H1 (cell line): ENCODE results near the gene ZNF608. TPM values are rescaled to one million over a fixed set of nuclear protein-coding genes. Genes with fewer than 3 reads are reported as not detected.

Source experiments
- ASH2L ChIP-seq: fragments of 200-600, 300-600 bp; sonication (generic); IDR thresholded peaks from one replicate; pipeline ENCODE4 v1.7.1; 2017; ENCODE audit warnings: low read length
- CBX5 ChIP-seq: fragments of 300-800, 300-1000 bp; sonication (generic); IDR thresholded peaks from 2 replicates; pipeline ENCODE4 v1.7.1; 2016; ENCODE audit warnings: antibody characterized with exemption, low read length, low read depth
- CEBPB ChIP-seq: IDR thresholded peaks from 2 replicates; pipeline ENCODE4 v1.6.1; 2012; ENCODE audit warnings: low read depth, low read length
- FOSL1 ChIP-seq: IDR thresholded peaks from 2 replicates; pipeline ENCODE4 v1.6.1; 2011; ENCODE audit warnings: mild to moderate bottlenecking, low read depth, low read length, moderate library complexity; ENCODE audit not compliant: insufficient read depth
- SIRT6 ChIP-seq: IDR thresholded peaks from one replicate; pipeline ENCODE4 v1.7.1; 2012; ENCODE audit warnings: low read length, inconsistent platforms
- polyA plus RNA-seq, 7 experiments: library from polyadenylated mRNA; depleted of rRNA in 3 of 7; stranded (reverse) in 5 of 7; unstranded in 2 of 7; fragments of >200 nt in 5 of 7; fragments of 200-250 nt in 2 of 7; gene quantifications; 1 replicate in 5 of 7; 2 replicates in 1 of 7; 4 replicates in 1 of 7; pipeline versions ENCODE4 v1.2.1 to v1.2.3, GENCODE V29; 2011 to 2013; ENCODE audit warnings: missing spikeins in 2 of 7, mixed read lengths in 2 of 7
- total RNA-seq: library from RNA; stranded (reverse); fragmentation: NEBNext Ultra II Directional; extraction: Animal tissue kit (Norgen Biotek cat#: 25700); gene quantifications from 2 replicates; pipeline ENCODE4 v1.2.1, GENCODE V29; 2021
- TF ChIP-seq, protein P1 (sequence below), 3 experiments: IDR thresholded peaks; 1 replicate in 2 of 3; 2 replicates in 1 of 3; pipeline versions ENCODE4 v1.5.1 to v1.6.1; 2011; ENCODE audit warnings: low read length in 3 of 3, mild to moderate bottlenecking in 3 of 3, inconsistent platforms in 2 of 3, low read depth in 1 of 3, moderate library complexity in 1 of 3; ENCODE audit not compliant: insufficient read depth in 1 of 3; ENCODE audit errors: control extremely low read depth in 1 of 3

The ZNF608 gene
- total and polyA plus RNA-seq, 2 of the 8 experiments (the other 6 are each of a cell fraction or from before 2014, with no cell fraction given), result 17.2 to 40.8 TPM

DNA sequence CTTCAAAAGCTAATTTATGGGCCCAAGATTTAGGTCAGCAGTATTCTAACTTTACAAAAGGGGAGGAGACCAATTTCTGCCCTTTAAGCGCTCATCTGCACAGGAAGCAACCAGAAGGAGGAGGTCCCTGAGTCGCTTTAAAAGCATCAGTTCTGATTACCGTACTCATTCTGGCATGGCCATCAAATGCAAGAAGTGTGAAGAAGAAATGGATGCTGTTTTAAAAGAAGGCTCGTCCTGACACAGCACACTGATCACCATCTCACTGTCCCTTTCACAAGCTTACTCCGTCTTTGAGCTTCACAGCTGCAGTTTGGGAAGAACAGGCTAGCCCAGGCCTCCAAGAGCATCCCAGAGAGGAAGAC, 17.5 kb downstream of the ZNF608 start (continued):
- TF ChIP-seq ASH2L (no peak), CBX5 (no peak), FOSL1 (no peak), CEBPB (no peak), SIRT6 (no peak)
- TF ChIP-seq, protein P1, sequence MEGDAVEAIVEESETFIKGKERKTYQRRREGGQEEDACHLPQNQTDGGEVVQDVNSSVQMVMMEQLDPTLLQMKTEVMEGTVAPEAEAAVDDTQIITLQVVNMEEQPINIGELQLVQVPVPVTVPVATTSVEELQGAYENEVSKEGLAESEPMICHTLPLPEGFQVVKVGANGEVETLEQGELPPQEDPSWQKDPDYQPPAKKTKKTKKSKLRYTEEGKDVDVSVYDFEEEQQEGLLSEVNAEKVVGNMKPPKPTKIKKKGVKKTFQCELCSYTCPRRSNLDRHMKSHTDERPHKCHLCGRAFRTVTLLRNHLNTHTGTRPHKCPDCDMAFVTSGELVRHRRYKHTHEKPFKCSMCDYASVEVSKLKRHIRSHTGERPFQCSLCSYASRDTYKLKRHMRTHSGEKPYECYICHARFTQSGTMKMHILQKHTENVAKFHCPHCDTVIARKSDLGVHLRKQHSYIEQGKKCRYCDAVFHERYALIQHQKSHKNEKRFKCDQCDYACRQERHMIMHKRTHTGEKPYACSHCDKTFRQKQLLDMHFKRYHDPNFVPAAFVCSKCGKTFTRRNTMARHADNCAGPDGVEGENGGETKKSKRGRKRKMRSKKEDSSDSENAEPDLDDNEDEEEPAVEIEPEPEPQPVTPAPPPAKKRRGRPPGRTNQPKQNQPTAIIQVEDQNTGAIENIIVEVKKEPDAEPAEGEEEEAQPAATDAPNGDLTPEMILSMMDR (IDR thresholded peaks at IDR 0.05; ENCODE audit: control extremely low read depth in 1 of 3, insufficient read depth in 1 of 3, low read depth in 1 of 3, low read length in 3 of 3), result no peak
